GM12892 (cell line): Measurements from ENCODE around the gene TRRAP.

ENCODE experiments used
- POLR2A ChIP-seq: IDR thresholded peaks from 2 replicates; pipeline ENCODE4 v1.6.1; 2011; ENCODE audit warnings: low read depth, low read length, control low read depth
- POLR2AphosphoS5 ChIP-seq: IDR thresholded peaks from 2 replicates; pipeline ENCODE4 v1.6.1; 2011; ENCODE audit warnings: low read depth, low read length, control low read depth
- TAF1 ChIP-seq: IDR thresholded peaks from 2 replicates; pipeline ENCODE4 v1.6.1; 2011; ENCODE audit warnings: low read depth, mild to moderate bottlenecking, control low read depth, low read length, borderline replicate concordance

GRCh38 chr7:98877146-98877545 is 1.2 kb upstream of the TRRAP start:
- TF ChIP-seq POLR2A, result no peak
- TF ChIP-seq POLR2AphosphoS5, result no peak
- no peak for TF ChIP-seq TAF1
